EL (cell line): ENCODE measurements around the gene PGAP3.

Experiments used
- DNase-seq: peaks from one replicate; pipeline ENCODE4 v3.0.0-alpha.2; 2016

Gene PGAP3

DNA sequence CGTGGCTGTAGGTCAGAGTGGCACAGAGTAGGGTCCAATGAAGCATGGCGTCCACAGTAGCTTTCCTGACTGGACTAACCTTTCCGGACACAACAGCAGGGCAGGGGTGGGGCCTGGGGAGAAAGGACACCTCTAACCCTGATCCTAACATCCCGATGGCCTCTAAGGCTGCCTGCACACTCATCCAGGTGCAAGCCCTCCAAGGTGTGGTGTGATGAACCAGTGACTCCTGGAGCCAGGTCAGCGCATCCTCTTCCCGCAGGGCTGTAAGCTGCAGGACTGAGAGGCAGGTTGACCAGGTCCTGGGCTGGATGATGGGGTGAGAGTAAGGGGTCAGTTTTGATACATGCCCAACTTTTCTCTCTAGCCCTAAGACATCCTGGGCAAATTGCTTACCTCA is 8.9 kb upstream of the PGAP3 start:
- DNase-seq = no peak

DNA sequence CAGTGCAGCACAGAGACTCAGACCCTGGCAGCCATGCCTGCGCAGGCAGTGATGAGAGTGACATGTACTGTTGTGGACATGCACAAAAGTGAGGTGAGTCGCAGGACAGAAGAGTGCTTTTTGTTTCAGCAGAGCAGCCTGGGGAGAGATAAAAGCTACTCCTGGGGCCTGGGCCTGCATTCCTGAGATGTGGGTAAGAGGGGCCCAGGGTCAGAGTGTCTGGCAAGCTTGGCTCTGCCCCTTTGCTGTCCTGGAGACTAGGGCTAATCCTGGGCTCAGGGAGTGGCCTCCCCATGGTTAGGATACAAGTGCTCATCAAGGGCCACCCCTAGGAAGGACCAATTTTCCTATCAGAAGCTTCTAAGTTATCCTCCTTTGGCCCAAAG is 7.2 kb upstream of the PGAP3 start:
- no peak for DNase-seq

DNA sequence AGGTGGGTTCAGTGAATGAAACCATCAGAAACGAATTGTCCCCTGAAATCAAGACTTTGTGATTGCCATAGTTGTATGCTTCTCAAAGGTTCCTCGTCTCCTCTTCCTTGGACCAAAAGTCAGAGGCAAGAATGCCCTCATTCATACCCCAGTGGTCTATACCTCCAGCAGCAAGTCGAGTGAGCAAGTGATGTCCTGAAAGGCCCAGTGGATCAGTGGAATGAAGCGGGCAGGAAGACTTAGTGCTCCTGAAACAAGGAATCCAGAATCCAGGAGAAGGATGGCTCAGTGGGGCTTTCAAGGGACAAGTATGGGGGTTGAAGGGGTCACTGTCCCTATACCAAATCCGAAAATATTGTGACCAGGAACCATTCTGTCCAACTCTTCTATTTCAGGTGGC is 6.7 kb upstream of the PGAP3 start:
- DNase-seq = no peak

DNA sequence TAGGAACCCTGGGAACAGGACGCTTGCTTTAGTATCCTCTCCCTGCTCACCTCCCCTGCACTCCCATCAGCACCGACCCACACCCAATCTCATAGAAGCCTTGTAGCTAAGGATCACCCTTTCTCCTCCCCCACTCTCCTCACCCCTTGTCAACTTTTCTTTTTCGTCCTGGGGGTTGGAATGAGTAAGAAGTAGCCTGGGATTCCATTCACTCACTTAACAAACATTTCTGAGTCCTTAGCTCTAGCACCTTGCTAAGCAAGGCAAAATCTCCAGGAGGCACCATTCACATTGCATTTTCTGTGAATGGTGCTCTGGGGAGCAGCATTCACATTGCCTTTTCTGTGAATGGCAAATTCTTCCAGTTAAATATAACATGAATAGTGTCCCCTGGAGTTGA is 1.1 kb upstream of the PGAP3 start:
- no peak for DNase-seq

DNA sequence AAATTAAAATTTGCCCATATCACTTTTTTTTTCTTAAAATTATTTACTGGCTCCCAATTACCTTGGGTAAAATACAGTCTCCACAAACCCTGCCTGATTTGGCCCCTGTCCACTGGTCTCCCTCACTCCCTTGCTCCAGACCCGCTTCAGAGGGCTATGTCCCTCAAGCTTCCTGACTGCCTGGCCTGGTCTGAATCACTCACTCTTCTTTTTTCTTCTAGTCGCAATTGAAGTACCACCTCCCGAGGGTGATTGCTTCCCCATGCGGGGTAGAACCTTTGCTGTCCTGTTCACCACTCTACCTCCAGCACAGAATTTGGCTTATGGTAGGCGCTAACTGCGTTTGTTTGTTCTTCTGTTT is 598 bp upstream of the PGAP3 start:
- DNase-seq = peak; percentile 34

DNA sequence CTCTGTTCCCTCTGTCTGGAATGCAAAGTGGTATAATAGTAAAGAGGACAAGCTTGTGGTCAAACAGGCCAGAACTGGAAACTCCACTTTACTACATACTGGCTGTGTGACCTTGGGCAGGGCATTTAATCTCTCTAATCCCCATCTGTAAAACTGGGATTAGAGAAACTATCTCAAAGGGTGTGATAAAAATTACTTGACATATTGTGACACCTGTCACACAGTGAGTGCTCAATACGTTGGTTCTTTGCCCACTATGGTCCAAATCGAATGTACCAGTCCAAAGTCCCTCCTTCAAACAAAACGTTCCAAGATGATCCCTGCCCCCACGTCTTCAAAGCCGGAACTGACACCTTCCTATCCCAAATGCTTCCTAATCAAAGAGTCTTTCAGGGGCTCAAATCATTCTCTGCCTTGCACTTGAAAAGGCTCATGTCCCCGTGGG is 734 bp downstream of the PGAP3 start:
- DNase-seq = no peak

DNA sequence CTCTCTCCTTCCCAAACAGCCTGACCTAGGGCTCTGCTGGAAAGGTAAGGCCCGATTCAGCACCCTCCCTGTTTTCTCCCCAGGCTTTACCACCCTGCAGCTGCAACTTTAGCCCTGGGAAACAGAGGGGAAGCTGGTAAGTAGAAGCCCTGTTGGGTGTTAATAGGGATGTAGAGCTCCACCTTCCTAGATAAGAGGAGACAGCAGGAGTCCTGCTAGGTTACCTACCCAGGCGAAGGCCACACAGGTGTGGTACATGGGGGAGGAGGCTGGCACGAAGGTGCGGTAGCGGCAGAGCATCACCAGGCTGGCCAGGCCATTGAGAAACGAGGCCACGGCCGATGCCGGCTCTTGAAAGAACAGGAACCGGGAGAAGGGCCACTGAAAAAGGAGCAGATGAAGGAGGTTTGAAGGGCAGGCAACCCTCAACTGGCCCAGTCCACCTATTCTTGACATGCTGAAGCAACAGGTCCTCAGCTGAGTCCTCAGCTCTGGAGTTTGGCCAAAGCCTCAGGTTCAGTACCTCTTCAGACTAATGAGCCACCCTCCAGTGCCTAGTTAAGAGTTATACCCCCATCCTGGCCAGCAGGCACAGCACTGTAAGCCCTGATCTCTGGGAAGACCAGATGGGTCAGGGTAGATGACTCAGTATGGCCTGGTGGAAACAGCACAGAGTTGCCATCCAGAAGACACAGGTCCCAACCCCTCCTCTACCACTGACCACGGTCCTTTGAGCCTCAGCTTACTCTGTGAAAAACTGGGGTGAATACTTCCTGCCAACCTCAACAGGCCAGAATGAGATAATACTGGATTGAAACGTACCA is 3.3 kb downstream of the PGAP3 start:
- no peak for DNase-seq

DNA sequence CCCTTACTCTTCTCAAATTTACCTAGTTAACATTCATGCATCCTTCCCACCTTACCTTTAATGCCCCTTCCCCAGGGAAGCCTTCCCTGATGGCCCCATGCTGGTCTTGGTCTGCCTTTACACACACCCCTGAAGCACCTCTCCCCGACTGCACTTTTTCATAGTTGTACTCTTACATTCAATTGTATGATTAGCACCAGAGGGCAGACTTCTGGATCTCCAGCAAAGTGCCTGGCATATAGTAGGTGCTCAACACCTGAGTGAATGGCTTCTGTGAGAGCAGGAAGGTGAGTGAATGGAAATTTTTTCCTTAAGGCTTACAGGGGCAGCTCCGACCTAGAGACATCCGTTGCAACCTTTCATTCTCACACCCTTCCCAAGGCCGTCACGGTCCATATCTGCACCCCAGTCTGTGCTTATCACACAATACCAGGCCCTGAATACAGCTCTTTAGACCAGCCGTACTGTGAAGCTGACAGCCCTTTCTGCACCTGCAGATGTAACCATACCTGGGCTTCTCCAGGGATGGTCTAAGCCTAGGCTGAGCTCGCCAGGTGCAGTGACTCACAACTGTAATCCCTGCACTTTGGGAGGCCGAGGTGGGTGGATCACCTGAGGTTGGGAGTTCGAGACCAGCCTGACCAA is 4.4 kb downstream of the PGAP3 start:
- DNase-seq = no peak

DNA sequence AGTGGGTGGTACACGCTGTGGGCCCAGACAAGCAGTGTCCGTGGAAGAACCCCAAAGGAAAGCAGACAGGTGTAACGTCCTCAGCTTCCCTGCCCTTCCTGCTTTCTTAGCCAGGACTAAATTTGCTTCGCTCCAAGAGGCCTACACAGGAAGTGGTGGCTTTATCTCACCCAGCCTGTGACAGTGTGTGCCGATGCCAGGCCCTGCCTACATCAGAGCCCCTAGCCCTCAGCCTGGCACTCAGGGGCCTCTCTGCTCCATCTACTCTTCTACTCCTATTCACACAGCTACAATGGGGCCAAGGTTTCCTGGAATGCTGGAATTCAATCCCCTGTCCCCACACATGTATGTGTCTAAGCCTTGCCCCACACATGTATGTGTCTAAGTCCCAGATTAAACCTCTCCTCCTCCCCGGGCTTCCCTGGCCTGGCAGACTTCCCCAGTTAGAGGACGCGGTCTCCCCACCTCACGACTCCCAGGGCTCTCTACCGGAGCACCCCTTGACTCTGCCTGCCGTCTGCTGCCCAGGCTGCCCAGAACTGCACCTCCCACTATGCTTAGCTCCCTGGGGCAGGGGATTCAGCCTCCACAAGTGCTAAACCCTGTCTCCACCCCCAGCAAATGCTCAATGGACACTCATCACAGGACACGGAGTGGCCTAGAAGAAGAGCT is 8.2 kb downstream of the PGAP3 start:
- no peak for DNase-seq

DNA sequence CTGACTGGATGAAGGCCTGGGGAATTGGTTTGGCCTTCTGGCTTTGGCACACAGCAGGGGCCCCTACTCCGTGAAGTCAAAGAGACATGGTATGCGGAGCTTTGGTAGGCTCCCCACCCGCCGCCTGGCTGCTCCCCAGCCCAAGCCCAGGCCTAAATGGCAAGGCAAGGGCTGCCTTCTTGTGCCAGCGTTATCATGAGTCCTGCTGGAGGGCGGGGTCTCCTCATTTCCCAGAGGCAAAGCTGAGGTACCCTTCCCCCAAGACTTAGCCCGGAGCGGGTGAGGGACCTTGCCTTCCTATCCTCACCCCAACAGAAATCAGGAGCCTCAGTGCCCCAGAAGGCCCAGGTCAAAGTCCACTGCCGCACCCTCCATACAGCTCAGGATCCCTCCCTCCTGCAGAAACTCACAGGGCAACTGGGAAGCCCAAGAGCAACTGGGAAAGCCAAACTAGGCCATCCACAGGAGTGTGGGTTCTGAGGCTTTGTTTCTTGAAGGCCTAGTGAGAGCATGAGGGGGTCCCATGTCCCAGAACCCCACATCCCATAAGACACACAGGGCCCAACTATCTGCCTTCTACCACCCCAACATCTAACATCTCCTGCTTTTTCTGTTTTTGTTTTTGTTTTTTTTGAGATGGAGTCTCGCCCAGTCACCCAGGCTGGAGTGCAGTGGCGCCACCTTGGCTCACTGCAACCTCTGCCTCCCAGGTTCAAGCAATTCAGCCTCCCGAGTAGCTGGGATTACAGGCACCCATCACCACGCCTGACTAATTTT is 9.3 kb downstream of the PGAP3 start:
- DNase-seq = no peak

DNA sequence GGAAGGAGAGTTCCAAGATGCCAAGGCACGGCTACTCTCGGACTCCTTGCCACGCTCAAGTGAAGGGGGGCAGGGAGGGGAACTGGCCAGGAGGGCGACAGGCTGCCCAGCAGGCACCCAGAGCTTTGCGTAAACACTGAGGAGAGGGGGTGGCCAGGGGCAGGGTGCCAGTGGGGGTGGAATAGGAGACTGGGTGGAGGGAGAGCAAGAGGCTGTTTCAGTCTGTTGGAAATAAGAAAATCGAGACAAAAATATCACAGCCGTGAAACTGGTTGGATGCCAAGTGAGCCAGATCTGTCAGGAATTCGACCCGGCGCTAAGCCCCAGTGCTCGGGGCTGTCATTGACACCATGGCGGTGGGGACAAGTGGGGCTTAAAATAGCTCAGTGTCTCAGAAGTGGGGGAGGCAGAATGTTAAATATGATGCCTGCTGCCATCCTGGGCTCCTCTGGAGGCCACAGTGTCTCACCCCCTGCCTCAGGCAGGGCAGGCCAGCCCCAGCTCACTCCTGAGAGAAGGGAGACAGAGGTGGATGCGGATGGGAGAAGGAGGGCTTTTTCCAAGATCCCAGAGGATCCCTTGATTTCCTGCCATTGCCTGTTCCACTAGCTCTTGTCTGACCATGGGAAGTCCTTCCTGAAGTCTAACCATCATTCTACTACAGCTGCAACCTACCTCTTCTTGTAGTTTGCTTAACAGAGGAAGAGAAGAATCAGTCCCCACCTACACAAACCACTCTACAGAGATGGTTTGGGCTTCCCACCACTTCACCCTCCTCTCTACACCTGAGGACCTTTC is 10.1 kb downstream of the PGAP3 start:
- no peak for DNase-seq

DNA sequence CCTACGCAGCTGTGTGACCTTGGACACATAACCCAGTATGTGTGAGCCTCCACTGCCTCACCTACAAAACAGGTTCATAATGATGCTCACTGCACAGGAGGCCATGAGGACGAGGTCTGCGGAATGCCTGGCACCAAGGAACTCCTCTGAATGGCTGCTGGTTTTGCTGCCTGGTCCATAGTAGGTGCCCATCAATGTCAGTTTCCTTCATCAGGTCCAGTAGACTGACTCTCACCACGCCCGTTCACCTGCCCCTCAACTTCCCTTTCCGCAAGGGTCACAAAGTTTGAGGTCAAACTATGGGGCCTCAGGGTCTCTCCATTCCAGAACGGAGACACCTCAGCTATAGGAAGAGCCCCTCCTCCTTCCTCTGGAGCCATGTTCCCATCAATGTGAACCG is 10.8 kb downstream of the PGAP3 start:
- DNase-seq = no peak

DNA sequence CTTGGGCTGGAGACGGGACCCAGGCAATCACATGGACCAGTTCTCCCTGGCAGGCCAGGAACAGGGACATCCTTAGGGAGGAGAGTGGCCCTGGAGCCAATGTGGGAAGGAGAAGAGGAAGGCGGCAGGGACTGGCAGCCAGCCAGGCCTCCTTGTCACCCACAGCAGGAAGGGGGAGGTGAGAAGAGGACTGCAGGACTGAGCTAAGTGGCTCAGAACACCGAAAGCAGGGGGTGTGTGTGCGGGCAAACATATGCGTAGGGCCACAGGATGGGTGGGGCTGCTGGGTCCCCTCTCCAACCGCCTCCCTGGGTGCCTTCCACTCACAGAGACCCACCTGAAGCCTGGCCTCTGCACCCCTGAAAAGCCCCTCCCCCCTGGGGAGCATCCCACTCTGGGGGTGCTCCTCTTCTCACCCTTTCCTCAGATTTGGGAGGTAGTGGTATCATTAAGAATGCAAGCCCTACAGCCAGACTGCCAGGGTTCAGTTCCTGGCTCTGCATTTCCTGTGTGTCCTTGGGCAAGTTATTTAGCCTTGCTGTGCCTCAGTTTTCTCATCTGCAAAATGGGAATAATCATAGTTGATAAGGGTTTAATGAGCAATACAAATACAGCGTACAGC is 11.5 kb downstream of the PGAP3 start:
- no peak for DNase-seq

DNA sequence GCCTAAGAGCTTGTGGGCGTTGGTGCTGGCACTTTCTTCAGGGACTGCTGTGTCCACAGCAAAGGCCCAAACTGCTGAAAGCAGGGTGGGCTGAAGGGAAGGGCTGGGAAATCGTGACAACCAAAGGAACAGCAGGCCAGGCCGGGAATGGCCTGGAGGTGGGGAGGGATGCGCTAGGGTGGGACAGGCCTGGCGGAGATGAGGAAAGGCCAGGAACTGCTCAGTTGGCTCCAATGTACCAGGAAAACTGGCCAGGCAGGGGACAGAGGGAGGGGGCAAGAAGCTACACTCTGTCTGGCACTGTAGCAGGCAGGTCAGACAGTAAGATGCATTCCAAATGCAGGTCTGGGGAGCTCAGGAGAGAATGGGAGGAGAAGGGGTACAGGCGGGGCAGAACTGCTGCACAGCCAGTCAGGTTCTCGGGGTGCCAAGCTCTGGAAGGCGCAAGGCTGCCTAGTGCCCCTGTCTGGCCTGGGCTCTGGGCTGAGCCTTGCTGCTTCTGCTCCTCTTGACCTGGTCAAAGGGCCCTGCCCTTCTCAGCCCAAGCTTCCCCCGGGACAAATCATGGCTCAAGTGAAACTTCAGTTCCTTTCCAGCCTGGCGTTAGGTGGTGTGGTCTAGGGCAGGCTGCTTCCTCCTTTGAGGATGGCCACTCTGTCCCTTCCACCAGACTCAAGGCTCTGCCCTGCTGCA is 12.3 kb downstream of the PGAP3 start:
- DNase-seq = no peak

DNA sequence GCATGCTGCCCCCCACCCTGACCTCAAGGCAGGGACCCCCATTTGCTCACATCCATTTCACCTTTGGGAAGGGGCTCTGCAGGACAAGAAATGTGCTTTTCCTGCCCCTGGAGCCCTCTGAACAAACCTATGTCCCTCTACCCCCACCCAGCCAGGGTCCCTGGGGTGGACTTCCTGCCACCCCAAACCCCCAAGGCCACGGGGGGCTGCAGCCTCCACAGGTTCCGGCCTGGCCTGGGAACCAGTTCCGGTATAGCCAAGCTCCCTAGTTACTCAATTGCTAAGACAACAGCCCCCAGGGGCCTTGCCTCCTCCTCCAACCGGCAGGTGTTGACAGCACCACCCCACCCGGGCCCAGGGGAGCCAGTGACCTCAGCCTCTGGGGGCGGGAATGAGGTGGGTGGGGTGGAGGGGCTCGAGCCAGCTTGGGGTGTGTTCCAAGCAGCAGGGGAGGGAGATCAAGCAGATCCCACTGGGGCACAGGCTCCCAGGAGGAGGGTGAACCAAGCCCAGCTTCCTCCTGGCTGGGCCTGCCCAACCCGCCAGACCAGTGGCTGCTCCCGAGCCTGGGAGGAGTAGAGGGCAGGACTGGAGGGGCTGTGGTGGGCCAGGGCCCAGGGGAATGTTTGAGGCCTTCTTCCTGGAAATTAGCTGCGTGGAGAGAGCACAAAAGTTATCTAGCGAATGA is 13.0 kb downstream of the PGAP3 start:
- no peak for DNase-seq

DNA sequence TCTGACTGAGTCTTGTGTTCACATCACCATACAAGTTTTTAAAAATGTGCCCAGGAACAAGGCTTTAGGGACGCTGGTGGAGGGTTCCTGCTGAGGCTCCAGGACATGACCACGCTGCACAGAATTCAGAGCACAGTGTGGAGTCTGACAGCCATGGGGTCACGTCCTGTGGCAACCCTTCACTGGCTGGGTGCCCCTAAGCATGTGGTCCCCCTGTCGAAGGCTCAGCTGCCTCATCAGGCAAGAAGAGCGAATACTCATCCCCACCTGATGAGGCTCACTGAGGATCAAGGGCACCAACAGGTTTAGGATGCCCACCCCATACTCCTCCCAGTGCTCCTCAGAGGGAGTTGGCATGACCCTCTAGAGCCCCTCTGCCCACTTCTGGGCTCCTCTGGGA is 13.7 kb downstream of the PGAP3 start:
- no peak for DNase-seq

DNA sequence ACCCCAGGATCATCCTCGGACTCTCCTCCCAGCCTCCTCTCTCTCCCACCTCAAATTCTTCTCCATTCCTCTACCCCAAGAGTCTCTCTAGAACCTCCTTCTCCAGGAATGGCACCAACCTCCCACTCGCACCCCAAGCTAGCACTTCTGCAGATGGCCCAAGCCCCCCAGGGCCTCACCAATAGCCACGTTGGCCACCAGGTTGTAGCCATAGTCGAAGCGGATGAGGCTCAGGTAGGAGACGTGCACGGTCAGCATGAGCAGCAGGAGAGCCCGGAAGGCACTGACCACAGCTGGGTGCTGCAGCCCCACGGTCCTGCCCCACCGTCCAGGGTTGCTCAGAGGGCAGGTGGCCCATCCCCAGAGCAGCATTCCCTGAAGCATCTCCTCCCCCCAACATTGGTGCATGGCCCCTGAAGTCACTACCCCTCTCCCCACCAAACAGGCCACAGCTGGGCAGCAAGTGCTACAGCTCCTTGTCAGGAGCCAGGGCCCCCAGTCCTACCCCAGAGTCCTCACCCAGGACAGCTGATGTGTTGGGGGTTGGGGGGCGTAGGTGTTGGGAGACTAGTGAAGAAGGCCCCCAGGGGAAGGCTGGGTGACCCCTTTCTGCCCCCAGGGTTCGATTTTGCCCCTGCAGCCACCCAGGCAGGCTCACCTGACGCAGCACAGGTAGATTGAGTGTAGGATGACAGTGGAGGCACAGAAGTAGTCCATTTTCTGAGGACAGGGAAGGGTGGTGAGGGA is 14.3 kb downstream of the PGAP3 start:
- no peak for DNase-seq

DNA sequence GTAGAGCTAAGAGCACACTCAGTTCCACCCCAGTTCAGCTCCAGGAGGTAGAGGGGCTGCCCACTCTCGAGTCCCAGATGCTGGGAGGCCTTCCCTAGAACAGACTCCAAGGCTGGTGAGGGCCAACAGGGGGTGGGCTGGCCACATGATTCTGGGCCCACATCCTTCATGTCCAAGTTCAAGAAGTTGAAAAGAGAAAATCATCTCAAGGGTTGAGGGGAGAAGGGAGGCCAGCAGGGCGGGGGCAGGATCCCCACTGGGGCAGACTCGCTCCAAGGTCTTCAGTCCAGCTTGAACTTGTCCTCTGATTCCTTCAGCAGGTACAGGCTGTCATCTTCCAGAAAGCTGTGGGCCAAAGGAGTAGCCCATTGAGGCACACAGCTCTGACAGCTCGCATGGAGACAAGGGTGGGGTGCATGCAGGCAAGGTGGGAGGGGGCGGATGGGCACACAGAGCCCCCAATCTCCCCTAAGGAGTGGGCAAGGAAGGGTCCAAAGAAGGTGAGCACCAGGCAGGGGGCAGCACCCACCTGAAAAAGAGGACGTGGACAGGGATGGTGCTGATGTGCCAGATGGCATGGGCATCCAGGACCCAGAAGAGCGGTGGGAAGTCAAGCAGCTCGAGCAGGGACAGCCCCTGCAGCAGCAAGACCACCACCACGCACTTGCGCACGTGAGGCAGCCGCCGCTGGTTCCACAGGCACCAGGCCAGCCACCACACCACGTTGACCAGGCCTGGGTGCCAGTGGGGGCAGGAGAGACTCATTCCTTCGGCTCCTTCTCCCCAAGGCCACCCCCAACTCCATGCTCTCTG is 15.1 kb downstream of the PGAP3 start:
- DNase-seq = no peak
